ENCODE data around the gene EXOSC9.

Gene EXOSC9

GRCh38 chr4:121861426-121861825 lies 60.3 kb downstream of the EXOSC9 start:
- no peak for DNase-seq (ENCODE audit: low read depth)
- H3K4me3 ChIP-seq (ENCODE audit: low read length): no peak overlapping the region
- no peak for TF ChIP-seq CTCF (IDR thresholded peaks at IDR 0.05; ENCODE audit: insufficient read depth, low read depth, low read length, missing control alignments)

GRCh38 chr4:121863799-121864198 lies 62.7 kb downstream of the EXOSC9 start:
- TF ChIP-seq CTCF (IDR thresholded peaks at IDR 0.05; ENCODE audit: insufficient read depth, low read depth, low read length, missing control alignments): no peak
- no peak for DNase-seq (ENCODE audit: low read depth)
- no peak overlapping the region for H3K4me3 ChIP-seq (ENCODE audit: low read length)

Measured in epithelial cell of esophagus (primary cell).